Measurements from ENCODE around the gene WDR82.

WDR82 gene

DNA sequence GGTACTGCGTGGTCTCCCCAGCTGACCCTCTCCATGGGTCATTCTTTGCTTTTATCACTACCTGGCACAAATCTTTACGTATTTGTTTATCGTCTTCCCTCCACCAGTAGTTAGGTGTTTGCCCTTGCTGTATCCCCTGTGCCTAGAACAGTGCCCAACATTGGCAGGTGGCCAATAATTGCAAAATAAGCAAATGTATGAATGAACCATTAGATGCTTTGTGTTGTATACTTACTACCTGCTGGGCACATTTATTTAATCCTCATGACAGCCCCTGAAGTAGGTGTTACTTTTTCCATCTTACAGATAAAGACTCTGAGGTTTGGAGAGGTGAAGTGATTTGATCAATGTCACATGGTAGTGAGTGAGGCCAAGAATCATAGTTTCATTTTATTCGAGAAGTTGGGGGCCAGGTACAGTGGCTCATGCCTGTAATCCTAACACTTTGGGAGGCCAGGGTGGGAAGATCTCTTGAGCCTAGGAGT, 37.5 kb downstream of the WDR82 start:
- Histone ChIP-seq H3K27me3 (ENCODE audit: insufficient read depth, low read length) (no peaks in the 10 kb centered on the region), H3K36me3 (ENCODE audit: insufficient read depth, low read length) (no peaks in the 10 kb centered on the region), H3K4me3 (ENCODE audit: low read length) (no peak overlapping the region), H2AFZ (ENCODE audit: low read depth, low read length) (no peak overlapping the region), H3K9me3 (ENCODE audit: low read length) (peaks cover 6% of the 10 kb centered on the region), H3K4me1 (ENCODE audit: insufficient read depth, low read length) (peaks cover 27% of the 10 kb centered on the region)

DNA sequence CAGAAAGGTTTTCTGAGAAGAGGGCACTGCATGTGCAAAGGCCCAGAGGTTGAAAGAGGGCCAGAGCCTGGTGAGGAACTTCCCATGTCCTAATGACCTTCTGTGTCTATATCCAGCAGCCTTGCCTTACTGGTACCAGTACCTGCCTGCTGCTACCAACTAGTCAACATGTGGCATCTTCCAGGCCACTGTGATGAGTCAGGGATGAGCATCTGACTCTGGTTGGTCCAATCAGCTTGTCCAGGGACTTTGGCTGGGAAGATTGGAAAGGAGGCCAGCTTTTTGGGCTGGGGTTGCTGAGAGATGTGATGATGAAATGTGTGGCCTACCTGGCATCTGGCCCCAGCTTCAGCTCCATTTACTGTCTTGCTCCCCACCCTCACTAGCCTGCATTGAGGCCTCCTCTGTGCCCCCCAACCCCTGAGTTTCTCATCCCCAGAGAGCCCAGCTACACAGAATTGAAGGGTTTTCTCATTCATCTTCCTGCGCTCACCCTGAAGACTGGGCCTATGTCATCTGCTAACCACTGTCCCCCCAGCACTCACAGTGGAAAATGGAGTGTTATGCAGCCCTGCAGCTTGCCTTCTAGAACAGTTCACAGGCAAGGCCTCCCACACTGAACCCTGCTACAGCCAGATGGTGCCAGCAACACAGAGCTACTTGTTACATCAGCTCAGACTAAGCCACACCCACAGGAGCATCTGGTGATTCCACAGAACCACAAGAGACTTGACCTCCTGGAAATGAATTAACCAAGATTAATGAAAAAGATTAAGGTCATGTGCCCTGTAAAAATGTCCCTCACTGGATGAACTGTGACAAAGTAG, 38.2 kb downstream of the WDR82 start:
- H2AFZ ChIP-seq (ENCODE audit: low read depth, low read length), result no peak overlapping the region
- H3K4me3 ChIP-seq (ENCODE audit: low read length), result peak overlapping the region; percentile 81
- H3K9me3 ChIP-seq (ENCODE audit: low read length), result peaks cover 5% of the 10 kb centered on the region
- H3K27me3 ChIP-seq (ENCODE audit: insufficient read depth, low read length), result no peaks in the 10 kb centered on the region
- H3K36me3 ChIP-seq (ENCODE audit: insufficient read depth, low read length), result no peaks in the 10 kb centered on the region
- peaks cover 27% of the 10 kb centered on the region for H3K4me1 ChIP-seq (ENCODE audit: insufficient read depth, low read length)

DNA sequence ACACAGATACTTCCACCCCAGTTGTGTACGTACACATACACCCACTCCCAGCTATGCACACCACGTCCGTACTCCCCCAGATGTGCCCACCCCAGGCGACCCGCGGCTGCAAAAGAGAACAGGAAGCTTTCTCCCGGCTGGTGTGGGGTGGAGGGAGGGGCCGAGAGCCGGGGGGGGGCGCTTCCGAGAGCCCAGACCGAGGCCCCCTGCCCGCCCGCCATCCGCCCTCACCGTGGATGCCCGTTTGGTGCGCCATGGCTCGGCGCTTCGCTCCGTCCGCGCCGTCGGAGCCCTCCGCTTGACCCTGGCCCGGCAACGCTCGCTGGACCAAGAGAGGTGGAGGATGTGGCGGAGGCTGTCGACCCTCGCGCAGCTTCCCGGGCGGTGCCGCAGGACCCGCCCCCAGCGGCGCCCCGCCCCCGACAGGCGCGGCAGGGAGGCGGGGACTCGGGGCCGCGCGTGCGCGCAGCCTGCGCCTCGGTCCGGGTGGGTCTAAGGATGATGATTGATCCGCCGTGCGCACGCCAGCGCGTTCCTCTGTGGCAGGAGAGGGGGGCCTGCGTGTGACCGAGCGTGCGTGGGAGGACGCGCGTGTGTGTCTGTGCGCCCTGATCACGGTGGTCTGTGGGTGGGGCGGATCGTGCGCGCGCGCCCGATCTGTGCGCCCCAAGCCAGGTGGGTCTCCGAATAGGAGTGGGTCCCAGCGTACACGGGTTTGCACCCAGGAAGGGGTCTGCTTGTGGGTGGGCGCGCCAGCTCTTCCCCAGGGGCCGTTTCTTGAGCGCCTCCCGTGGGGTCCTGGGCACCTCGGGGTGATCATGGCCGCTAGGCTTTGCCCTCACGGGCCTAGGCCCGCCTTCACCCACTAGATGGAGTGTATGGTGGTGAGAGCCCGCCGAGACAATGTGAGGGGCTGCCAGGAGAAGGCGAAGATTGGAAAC, 39.4 kb downstream of the WDR82 start, which contains the start of gene TWF2:
TSS of gene TWF2 (minus strand) at position 398 of the 941 bp plus-strand sequence. CDS start at position 256, 142 bp downstream.
- Histone ChIP-seq H3K36me3 (ENCODE audit: insufficient read depth, low read length) (no peaks in the 10 kb centered on the region), H3K4me1 (ENCODE audit: insufficient read depth, low read length) (peaks cover 27% of the 10 kb centered on the region), H3K4me3 (ENCODE audit: low read length) (peak within 1 kb of the TSS; percentile 81), H3K27me3 (ENCODE audit: insufficient read depth, low read length) (no peaks in the 10 kb centered on the region), H3K9me3 (ENCODE audit: low read length) (peaks cover 2% of the 10 kb centered on the region), H2AFZ (ENCODE audit: low read depth, low read length) (peak within 1 kb of the TSS; percentile 79)

DNA sequence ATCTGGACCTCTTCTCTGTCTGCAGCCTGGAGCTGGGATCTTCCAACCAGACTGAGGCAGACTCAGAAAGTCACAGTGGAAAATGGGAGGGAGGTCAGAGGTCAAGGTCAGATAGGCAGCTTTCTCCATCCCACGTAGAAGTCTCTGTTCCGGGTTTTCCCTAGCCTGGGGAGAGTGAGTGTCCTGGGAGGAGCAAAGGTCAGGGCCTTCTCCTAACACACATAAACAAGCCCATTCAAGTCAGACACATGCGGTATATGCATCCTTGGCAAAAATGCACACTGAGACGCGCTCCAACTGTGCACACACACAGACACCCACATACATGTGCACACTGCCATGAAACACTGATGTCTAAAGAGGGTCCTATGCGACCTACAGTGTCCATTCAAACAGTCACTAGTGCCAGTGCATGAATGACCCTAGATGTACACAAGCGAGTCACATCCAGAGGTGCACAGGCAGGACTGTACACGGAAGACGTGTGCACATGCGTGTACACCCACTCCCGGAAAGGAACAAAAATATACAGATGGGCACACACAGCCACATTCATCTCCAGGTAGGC, 40.2 kb downstream of the WDR82 start:
- Histone ChIP-seq H3K4me1 (ENCODE audit: insufficient read depth, low read length) (peaks cover 27% of the 10 kb centered on the region), H3K36me3 (ENCODE audit: insufficient read depth, low read length) (no peaks in the 10 kb centered on the region), H3K4me3 (ENCODE audit: low read length) (peak overlapping the region; percentile 81), H3K27me3 (ENCODE audit: insufficient read depth, low read length) (no peaks in the 10 kb centered on the region), H2AFZ (ENCODE audit: low read depth, low read length) (no peak overlapping the region), H3K9me3 (ENCODE audit: low read length) (no peaks in the 10 kb centered on the region)

DNA sequence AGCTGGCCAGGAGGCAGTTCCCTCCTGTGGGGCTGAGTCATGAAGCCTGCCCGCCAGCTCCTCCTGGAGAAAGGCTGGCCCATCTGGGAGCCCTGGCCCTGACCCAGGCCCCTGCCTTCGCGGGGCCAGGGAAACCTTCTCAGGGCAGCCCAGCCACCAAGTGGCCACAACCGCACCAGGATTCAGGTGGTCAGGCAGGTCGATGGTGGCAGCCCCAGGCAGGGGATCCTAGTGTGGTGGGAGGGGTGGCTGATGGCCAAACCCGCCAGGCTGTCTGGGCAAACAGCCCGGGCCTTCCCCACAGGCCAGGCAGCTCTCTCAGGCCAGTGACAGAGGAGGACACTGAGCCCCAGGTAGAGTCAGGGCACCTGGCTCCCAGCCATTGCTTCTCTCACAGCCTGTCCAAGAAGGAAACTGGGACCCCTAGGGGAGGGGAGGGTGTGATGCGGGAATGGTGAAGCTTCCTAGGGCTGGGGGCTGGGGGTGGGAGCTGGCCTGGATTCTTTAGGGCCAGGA, 40.7 kb downstream of the WDR82 start:
- peaks cover 27% of the 10 kb centered on the region for H3K4me1 ChIP-seq (ENCODE audit: insufficient read depth, low read length)
- H3K36me3 ChIP-seq (ENCODE audit: insufficient read depth, low read length), result no peaks in the 10 kb centered on the region
- no peak overlapping the region for H2AFZ ChIP-seq (ENCODE audit: low read depth, low read length)
- no peaks in the 10 kb centered on the region for H3K27me3 ChIP-seq (ENCODE audit: insufficient read depth, low read length)
- peak overlapping the region; percentile 81 for H3K4me3 ChIP-seq (ENCODE audit: low read length)
- H3K9me3 ChIP-seq (ENCODE audit: low read length), result no peaks in the 10 kb centered on the region

DNA sequence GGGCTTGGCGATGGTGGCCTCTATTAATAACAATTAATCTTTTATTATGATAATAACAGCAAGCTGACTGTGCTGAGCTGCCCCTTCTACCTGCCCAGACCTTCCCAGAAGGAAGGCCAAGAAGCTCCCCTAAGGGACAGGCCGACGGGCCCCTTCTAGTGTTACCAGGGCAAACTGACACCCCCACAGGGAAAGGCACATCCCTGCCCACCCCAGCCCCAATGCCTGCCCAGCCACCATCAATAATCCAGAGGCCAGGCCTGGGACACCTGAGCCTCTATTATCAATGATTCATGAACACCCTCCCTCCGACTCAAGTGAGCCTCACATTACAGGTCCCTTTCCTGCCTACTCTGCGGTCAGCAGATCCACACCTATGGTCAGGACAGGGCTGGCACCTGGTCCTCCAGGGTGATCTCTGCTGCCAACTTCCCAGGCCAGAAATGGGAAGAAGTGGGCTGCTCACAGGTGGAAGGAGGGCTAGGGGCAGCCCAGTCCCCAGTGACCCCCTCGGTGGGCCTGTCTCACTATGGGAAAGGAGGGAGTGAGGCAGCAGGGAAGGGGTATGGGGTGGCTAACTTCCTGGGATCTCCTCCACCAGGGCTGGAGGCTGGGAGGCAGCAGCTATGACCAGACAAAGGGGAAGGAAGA, 41.3 kb downstream of the WDR82 start:
- Histone ChIP-seq H3K36me3 (ENCODE audit: insufficient read depth, low read length) (no peaks in the 10 kb centered on the region), H3K27me3 (ENCODE audit: insufficient read depth, low read length) (no peaks in the 10 kb centered on the region), H3K9me3 (ENCODE audit: low read length) (no peaks in the 10 kb centered on the region), H3K4me3 (ENCODE audit: low read length) (no peak overlapping the region), H2AFZ (ENCODE audit: low read depth, low read length) (no peak overlapping the region), H3K4me1 (ENCODE audit: insufficient read depth, low read length) (peaks cover 27% of the 10 kb centered on the region)

DNA sequence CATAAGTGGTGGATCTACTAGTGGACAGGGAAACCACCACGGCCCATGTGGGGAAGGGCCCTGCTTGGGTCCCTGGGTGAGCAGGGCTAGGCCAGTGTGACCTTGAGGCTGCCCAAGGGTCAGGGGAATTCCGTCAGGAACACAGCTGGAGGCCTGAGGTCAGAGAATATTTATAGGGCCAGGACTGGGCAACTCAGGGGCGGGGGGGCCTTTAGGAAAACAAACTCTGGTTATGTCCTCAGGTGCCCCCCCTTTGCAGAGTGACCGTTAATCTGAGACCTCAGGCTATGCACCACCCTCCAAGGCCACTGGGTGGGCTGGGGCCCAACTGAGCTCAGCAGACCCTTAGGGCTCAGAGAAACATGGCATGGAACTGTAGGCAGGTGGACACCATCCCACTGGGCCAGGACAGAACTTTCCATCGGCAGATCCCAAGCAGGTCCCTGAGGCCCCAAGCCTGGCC, 42.0 kb downstream of the WDR82 start:
- no peak overlapping the region for H2AFZ ChIP-seq (ENCODE audit: low read depth, low read length)
- no peak overlapping the region for H3K4me3 ChIP-seq (ENCODE audit: low read length)
- no peaks in the 10 kb centered on the region for H3K27me3 ChIP-seq (ENCODE audit: insufficient read depth, low read length)
- peaks cover 27% of the 10 kb centered on the region for H3K4me1 ChIP-seq (ENCODE audit: insufficient read depth, low read length)
- no peaks in the 10 kb centered on the region for H3K9me3 ChIP-seq (ENCODE audit: low read length)
- no peaks in the 10 kb centered on the region for H3K36me3 ChIP-seq (ENCODE audit: insufficient read depth, low read length)

DNA sequence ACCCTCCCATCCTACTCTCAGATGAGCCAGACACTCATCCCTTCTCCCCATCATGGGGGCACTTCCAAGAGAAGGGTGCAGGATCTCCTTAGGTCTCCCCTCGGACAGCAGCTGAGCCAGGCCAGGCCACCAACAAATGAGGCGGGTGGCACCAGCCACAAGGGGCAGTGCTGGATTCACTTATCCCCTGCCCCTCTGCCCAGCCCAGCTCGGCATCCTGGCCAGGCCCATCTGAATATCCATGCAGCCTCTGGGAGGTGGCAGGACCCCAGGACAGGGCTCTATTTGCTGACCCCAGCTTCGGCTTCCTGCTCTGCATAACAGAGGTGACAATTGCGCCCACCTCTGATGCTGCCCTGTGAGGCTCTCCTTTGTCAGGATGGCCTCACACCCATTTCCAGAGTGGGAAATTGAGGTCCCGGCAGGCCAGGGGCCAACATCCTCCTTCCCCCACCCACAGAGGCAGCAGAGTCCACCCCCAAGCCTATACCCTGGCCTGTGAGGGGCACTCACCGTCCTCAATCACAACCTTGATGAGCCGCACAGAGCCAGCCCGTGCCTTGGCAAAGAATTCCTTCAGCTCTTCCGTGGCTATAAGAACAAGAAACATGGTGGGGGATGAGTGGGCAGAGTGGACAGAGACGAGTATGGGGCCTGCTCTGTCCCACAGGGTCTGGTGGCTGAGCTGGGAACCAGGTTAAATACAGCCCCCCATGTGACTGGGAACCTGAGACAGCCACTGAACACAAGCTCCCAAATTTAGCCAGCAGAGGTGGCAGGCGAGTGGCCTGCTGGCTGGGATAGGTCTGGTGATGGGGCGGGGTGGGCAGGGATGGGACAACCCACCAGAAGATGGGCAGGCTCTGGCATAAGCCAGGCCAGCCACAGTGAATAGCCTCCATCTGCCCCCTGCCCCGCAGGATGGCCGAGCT, 43.7 kb downstream of the WDR82 start:
- Histone ChIP-seq H3K36me3 (ENCODE audit: insufficient read depth, low read length) (peaks cover 14% of the 10 kb centered on the region), H3K4me1 (ENCODE audit: insufficient read depth, low read length) (peaks cover 22% of the 10 kb centered on the region), H3K4me3 (ENCODE audit: low read length) (no peak overlapping the region), H3K27me3 (ENCODE audit: insufficient read depth, low read length) (no peaks in the 10 kb centered on the region), H2AFZ (ENCODE audit: low read depth, low read length) (no peak overlapping the region), H3K9me3 (ENCODE audit: low read length) (no peaks in the 10 kb centered on the region)

DNA sequence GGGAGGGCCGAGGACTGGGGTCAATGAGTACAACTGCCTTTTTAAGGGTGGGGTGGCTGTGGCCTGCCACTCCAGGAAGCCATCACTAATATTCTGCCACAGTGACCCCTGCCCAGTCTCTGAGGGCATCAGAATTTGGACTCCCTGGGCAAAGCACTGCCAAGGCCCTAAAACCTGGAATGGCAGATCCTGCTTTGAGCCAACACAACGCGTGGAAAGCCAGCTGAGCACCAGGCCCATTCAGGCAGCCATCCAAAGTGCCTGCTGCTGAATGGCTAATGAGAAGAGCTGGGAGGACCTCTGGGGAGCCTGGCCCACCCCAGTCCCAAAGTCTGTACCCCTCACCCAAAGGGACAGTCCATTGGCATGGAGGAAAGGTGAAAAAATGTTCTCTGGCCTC, 44.5 kb downstream of the WDR82 start:
- Histone ChIP-seq H3K4me1 (ENCODE audit: insufficient read depth, low read length) (peaks cover 21% of the 10 kb centered on the region), H3K27me3 (ENCODE audit: insufficient read depth, low read length) (no peaks in the 10 kb centered on the region), H3K36me3 (ENCODE audit: insufficient read depth, low read length) (peaks cover 22% of the 10 kb centered on the region), H3K9me3 (ENCODE audit: low read length) (no peaks in the 10 kb centered on the region), H3K4me3 (ENCODE audit: low read length) (no peak overlapping the region), H2AFZ (ENCODE audit: low read depth, low read length) (no peak overlapping the region)

DNA sequence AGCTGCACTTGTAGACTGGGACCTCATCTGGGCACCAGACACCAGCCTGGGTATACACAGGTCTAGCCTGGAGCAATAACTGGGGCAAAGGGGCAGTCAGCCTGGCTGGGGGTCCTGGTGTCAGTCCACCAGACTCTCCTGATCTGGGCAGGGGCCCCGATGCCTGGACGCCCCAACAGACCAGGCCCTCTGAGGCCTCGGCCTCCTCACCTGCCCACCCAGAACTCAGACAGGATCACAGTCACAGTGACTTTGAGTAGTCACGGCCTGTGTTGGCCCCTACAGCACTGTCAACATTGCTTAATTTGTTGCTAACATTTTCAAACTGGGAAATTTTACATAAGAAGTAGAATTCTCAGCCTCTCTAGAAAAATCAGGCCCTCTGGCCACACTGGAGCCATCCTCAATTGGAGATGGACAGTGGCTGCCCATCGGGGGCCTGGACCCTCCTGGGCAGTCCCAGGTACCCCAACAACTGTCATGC, 45.3 kb downstream of the WDR82 start:
- H3K36me3 ChIP-seq (ENCODE audit: insufficient read depth, low read length), result peaks cover 24% of the 10 kb centered on the region
- H2AFZ ChIP-seq (ENCODE audit: low read depth, low read length), result no peak overlapping the region
- no peaks in the 10 kb centered on the region for H3K27me3 ChIP-seq (ENCODE audit: insufficient read depth, low read length)
- H3K9me3 ChIP-seq (ENCODE audit: low read length), result no peaks in the 10 kb centered on the region
- peaks cover 17% of the 10 kb centered on the region for H3K4me1 ChIP-seq (ENCODE audit: insufficient read depth, low read length)
- no peak overlapping the region for H3K4me3 ChIP-seq (ENCODE audit: low read length)

DNA sequence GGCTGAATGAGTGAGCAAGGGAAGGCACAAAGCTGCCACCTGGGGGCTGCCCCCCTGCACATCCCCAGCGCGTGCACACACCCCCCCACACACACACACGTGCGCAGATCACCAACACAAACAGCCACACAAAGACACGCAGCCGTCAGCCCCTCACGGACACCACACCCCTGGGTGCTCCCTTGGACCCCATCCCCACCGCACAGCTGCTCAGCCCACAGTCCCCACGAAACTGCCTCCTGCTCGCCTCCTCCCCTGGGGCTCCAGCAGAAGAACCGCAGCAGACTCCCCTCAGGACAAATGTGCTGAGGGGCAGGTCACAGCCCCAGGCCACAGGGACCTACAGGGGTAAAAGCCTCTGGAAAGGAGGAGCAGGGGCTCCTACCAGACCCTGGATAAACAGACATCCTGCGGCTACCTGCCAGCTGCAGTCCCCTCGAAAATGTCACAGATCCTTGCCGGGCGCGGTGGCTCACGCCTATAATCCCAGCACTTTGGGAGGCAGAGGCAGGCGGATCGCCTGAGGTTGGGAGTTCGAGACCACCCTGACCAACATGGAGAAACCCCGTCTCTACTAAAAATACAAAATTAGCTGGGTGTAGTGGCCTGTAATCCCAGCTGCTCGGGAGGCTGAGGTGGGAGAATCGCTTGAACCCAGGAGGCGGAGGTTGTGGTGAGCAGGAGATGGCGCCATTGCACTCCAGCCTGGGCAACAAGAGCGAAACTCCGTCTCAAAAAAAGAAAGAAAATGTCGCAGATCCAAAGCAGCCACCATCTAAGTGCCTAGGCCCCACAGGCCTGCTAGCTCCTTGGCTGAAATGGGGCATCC, 46.0 kb downstream of the WDR82 start:
- no peak overlapping the region for H3K4me3 ChIP-seq (ENCODE audit: low read length)
- H3K9me3 ChIP-seq (ENCODE audit: low read length), result no peaks in the 10 kb centered on the region
- peaks cover 10% of the 10 kb centered on the region for H3K4me1 ChIP-seq (ENCODE audit: insufficient read depth, low read length)
- peaks cover 24% of the 10 kb centered on the region for H3K36me3 ChIP-seq (ENCODE audit: insufficient read depth, low read length)
- H3K27me3 ChIP-seq (ENCODE audit: insufficient read depth, low read length), result no peaks in the 10 kb centered on the region
- H2AFZ ChIP-seq (ENCODE audit: low read depth, low read length), result no peak overlapping the region

Measured in neuron (in vitro differentiated cells).